Stimulated activated CD8-positive, alpha-beta memory T cell treated with anti-CD3 and anti-CD28 coated beads, Interleukin-12 subunit alpha, Interleukin-12 subunit beta, amount 100 ng/mL, for 24 hours (primary cell): ENCODE data around the gene ECM1.

Experiments used
- DNase-seq: peaks from one replicate; pipeline ENCODE4 v3.0.0-alpha.2; 2020; ENCODE audit errors: extremely low read depth

Gene ECM1

GRCh38 chr1:150545486-150546032, 37.6 kb downstream of the ECM1 start:
- no peak for DNase-seq

GRCh38 chr1:150546294-150546937, 38.5 kb downstream of the ECM1 start:
- no peak for DNase-seq

GRCh38 chr1:150548324-150548631, 40.4 kb downstream of the ECM1 start:
- DNase-seq, result no peak

GRCh38 chr1:150548632-150549495, 41.0 kb downstream of the ECM1 start, which contains the start of gene ADAMTSL4:
Gene ADAMTSL4, plus strand, starts transcription at chr1:150549408. Its CDS starts 2,881 bp downstream, at chr1:150552289.
- DNase-seq, result no peak

GRCh38 chr1:150549496-150550221, 41.8 kb downstream of the ECM1 start:
- no peak for DNase-seq

GRCh38 chr1:150550222-150551050, 42.5 kb downstream of the ECM1 start:
- DNase-seq, result no peak

- no peak for DNase-seq
Observed at GRCh38 chr1:150551051-150551783, 43.3 kb downstream of the ECM1 start.

- no peak for DNase-seq
Observed at GRCh38 chr1:150551784-150552127, 43.8 kb downstream of the ECM1 start.

- DNase-seq, result no peak
Observed at GRCh38 chr1:150552128-150552910, 44.4 kb downstream of the ECM1 start.

- DNase-seq, result no peak
Observed at GRCh38 chr1:150552911-150553289, 45.0 kb downstream of the ECM1 start.

GRCh38 chr1:150553392-150554085, 45.6 kb downstream of the ECM1 start:
- DNase-seq, result no peak

GRCh38 chr1:150554086-150554452, 46.2 kb downstream of the ECM1 start:
- DNase-seq, result no peak

- DNase-seq, result no peak
Observed at GRCh38 chr1:150555198-150555970, 47.5 kb downstream of the ECM1 start.

- DNase-seq, result no peak
Observed at GRCh38 chr1:150555971-150556865, 48.3 kb downstream of the ECM1 start.

GRCh38 chr1:150557065-150557600, 49.2 kb downstream of the ECM1 start:
- no peak for DNase-seq

- no peak for DNase-seq
Observed at GRCh38 chr1:150557813-150558212, 49.9 kb downstream of the ECM1 start.

GRCh38 chr1:150558303-150558704, 50.4 kb downstream of the ECM1 start:
- no peak for DNase-seq
